22Rv1 (cell line): ENCODE measurements around the gene IVNS1ABP.

Source experiments
- ZFX ChIP-seq: fragments of 450-650 bp; IDR thresholded peaks from 2 replicates; pipeline ENCODE4 v1.6.1; 2017; ENCODE audit warnings: antibody characterized with exemption, borderline replicate concordance
- TF ChIP-seq, protein P1 (sequence below): fragments of 450-650 bp; IDR thresholded peaks from 2 replicates; pipeline ENCODE4 v1.5.1; 2017; ENCODE audit warnings: mild to moderate bottlenecking

DNA sequence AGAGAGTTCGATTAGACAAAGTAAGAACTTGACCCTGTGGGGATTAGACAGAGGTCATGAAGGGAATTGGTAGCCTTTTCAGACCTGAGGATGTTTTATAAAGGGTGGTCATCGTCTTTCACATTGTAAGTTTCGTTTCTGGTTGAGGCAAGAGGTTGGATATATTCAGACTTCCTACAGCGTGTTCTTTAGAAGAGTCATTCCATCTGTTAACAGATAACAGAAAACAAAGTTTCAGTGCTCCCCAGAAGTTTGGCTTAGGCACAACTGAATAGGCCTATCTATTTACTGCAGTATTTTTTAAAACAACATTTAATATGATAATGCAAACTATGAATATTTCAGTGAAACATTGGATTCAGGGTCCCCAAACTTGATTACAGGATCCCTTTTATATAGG, 17.1 kb upstream of the IVNS1ABP start:
- TF ChIP-seq, protein P1, sequence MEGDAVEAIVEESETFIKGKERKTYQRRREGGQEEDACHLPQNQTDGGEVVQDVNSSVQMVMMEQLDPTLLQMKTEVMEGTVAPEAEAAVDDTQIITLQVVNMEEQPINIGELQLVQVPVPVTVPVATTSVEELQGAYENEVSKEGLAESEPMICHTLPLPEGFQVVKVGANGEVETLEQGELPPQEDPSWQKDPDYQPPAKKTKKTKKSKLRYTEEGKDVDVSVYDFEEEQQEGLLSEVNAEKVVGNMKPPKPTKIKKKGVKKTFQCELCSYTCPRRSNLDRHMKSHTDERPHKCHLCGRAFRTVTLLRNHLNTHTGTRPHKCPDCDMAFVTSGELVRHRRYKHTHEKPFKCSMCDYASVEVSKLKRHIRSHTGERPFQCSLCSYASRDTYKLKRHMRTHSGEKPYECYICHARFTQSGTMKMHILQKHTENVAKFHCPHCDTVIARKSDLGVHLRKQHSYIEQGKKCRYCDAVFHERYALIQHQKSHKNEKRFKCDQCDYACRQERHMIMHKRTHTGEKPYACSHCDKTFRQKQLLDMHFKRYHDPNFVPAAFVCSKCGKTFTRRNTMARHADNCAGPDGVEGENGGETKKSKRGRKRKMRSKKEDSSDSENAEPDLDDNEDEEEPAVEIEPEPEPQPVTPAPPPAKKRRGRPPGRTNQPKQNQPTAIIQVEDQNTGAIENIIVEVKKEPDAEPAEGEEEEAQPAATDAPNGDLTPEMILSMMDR = no peak
- TF ChIP-seq ZFX = no peak
